HepG2 (cell line): Measurements from ENCODE around the gene PCED1B. TPM values are rescaled to one million over a fixed set of nuclear protein-coding genes. Genes with fewer than 3 reads are reported as not detected.

Source experiments
- FUBP1 ChIP-seq: sonication (generic); formaldehyde crosslinking; IDR thresholded peaks from 2 replicates; pipeline ENCODE4 v1.5.1; 2020; ENCODE audit warnings: missing genetic modification reagents, mild to moderate bottlenecking, borderline replicate concordance
- GPBP1L1 ChIP-seq: sonication (generic); formaldehyde crosslinking; IDR thresholded peaks from 2 replicates; pipeline ENCODE4 v1.5.0; 2020; ENCODE audit warnings: mild to moderate bottlenecking, missing genetic modification reagents
- KDM5B ChIP-seq: sonication (generic); formaldehyde crosslinking; IDR thresholded peaks from 2 replicates; pipeline ENCODE4 v1.4.0; 2020; ENCODE audit warnings: missing genetic modification reagents, mild to moderate bottlenecking, borderline replicate concordance
- MZF1 ChIP-seq: sonication (generic); formaldehyde crosslinking; IDR thresholded peaks from 2 replicates; pipeline ENCODE4 v1.8.1; 2023; ENCODE audit warnings: mild to moderate bottlenecking, missing genetic modification reagents, borderline replicate concordance
- NFIB ChIP-seq: sonication (generic); formaldehyde crosslinking; IDR thresholded peaks from 2 replicates; pipeline ENCODE4 v1.9.0; 2021; ENCODE audit warnings: missing genetic modification reagents, mild to moderate bottlenecking, borderline replicate concordance
- RCOR2 ChIP-seq: IDR thresholded peaks from 2 replicates; pipeline ENCODE4 v1.6.1; 2016; ENCODE audit warnings: missing biosample characterization, missing genetic modification reagents
- SIX1 ChIP-seq: sonication (generic); formaldehyde crosslinking; IDR thresholded peaks from 2 replicates; pipeline ENCODE4 v1.4.0; 2020; ENCODE audit warnings: missing genetic modification reagents, borderline replicate concordance
- YY1 ChIP-seq: IDR thresholded peaks from 2 replicates; pipeline ENCODE4 v1.6.1; 2011; ENCODE audit warnings: low read length, low read depth, moderate library complexity, mild to moderate bottlenecking; ENCODE audit not compliant: insufficient read depth, insufficient replicate concordance
- ZNF503 ChIP-seq: sonication (generic); formaldehyde crosslinking; IDR thresholded peaks from 2 replicates; pipeline ENCODE4 v1.4.0; 2020; ENCODE audit warnings: missing genetic modification reagents
- polyA plus RNA-seq, 8 experiments: library from polyadenylated mRNA; depleted of rRNA in 3 of 8; stranded (reverse) in 7 of 8; unstranded in 1 of 8; fragments of >200 nt; fragmentation: Illumina TruSeq in 4 of 8; extraction: Trizol in 4 of 8; gene quantifications; 2 replicates each; pipeline versions ENCODE4 v1.2.1 to v1.2.3, GENCODE V29; 2011 to 2016; ENCODE audit warnings: low read depth in 4 of 8, missing spikeins in 1 of 8, mixed read lengths in 1 of 8; ENCODE audit not compliant: insufficient read depth in 1 of 8
- total RNA-seq, 5 experiments: library from RNA; depleted of rRNA; stranded (reverse); fragments of >200 nt; fragmentation: Illumina TruSeq; extraction: Trizol; gene quantifications; 2 replicates each; pipeline ENCODE4 v1.2.3, GENCODE V29; 2016; ENCODE audit warnings: low read depth in 1 of 5

The PCED1B gene
- total and polyA plus RNA-seq, 2 of the 13 experiments (the other 11 are each of a cell fraction or from before 2014, with no cell fraction given): 0.11 to 0.37 TPM

DNA sequence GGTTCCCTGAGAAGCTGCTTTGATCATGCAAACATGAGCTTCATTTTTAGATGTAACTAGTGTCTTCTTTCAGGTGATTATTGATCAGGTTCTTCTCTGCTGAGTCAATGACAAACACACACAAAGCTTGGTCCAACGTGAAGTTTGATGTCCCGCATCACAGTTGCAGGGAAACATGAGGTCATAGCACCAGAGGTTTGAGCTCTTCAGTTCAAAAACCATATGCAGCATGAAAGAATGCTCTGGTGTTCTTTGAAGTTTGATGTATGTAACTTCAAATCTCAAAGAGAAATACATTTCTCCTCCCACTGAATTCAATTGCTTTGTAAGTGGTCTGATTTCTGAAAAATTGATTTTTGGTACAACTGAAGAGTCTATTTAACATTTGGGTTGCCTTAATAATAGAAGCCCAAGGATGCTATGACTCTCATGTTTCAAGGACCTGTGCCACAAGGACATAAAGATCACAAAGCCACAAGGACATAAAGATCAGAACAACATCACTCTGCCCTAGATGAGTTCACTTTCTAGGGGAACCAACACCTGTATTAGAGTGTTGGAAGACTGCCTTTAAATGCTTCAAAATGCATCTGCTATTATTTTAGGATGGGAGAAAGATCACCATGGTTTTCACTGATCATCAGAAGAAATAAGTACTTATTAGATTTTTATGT is 31.4 kb downstream of the PCED1B start (continued):
- no peak for TF ChIP-seq ZNF503 (CRISPR knock-in tag)
- no peak for TF ChIP-seq MZF1 (CRISPR knock-in tag)
- TF ChIP-seq SIX1 (CRISPR knock-in tag): no peak
- no peak for TF ChIP-seq YY1
- TF ChIP-seq KDM5B (CRISPR knock-in tag): no peak
- TF ChIP-seq FUBP1 (CRISPR knock-in tag): no peak
- no peak for TF ChIP-seq GPBP1L1 (CRISPR knock-in tag)
- TF ChIP-seq NFIB (CRISPR knock-in tag): no peak
- no peak for TF ChIP-seq RCOR2
